Measurements from ENCODE around the gene ANKMY1. TPM values are rescaled to one million over a fixed set of nuclear protein-coding genes. Genes with fewer than 3 reads are reported as not detected.
A peak's percentile ranks its signal among the peaks of the same experiment; 100 is the strongest.

ANKMY1 gene
- total RNA-seq, 4 donors from 2014 or later: 13.3 to 40.8 (median 22.0) TPM

DNA sequence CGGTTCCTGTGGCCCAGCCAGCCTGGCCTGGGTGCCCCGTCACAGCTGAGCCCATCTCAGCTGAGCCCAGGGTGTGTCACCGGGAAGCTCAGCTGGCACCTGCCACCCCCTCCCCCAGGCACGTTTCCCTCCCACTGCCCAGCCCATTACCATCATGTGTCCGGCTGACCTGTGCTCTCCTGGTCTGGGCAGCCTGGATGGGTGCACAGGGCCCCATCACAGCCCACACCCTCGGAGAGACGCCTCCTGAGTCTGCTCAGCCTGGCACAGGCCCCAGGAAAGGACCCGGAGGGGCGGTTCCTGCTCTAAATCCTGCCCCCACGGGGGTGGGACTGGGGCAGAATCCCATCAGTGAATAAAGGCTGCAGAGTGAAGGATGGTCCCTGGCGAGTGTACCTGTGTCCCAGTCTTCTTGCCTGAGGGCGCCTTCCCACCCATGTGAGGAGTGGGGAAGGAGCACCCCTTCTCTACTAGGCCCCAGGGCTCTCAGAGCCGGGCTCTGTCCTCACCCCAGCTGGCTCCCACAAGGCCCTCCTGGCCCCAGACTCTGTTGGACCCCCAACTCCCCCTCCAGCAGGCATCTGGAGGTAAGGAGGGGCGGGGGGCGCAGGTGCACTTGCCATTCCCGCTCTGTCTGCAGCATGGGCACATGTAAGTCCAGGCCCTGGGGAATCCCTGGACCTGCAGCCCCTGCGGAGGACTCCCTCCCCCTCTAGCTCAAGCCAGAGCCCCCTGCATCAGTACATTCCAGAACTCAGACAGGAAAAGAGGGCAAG, 101.2 kb downstream of the ANKMY1 start:
- intact Hi-C loops (cut with DNase I; ENCODE audit: low total_unique reads): no loop called here
- Histone ChIP-seq H3K36me3 (no peaks in the 10 kb centered on the region), H3K4me3 (peak overlapping the region in 1 of 2 donors; percentile 11), H3K27ac (peak overlapping the region in 1 of 2 donors; percentile 54), H3K4me1 (peaks cover 0 to 30% of the 10 kb centered on the region in 2 donors), H3K27me3 (no peaks in the 10 kb centered on the region), H3K9me3 (no peaks in the 10 kb centered on the region)
- TF ChIP-seq, protein P1, sequence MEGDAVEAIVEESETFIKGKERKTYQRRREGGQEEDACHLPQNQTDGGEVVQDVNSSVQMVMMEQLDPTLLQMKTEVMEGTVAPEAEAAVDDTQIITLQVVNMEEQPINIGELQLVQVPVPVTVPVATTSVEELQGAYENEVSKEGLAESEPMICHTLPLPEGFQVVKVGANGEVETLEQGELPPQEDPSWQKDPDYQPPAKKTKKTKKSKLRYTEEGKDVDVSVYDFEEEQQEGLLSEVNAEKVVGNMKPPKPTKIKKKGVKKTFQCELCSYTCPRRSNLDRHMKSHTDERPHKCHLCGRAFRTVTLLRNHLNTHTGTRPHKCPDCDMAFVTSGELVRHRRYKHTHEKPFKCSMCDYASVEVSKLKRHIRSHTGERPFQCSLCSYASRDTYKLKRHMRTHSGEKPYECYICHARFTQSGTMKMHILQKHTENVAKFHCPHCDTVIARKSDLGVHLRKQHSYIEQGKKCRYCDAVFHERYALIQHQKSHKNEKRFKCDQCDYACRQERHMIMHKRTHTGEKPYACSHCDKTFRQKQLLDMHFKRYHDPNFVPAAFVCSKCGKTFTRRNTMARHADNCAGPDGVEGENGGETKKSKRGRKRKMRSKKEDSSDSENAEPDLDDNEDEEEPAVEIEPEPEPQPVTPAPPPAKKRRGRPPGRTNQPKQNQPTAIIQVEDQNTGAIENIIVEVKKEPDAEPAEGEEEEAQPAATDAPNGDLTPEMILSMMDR (IDR thresholded peaks at IDR 0.05): no peak
- no peak for TF ChIP-seq POLR2A (IDR thresholded peaks at IDR 0.05)
- no peak for DNase-seq

DNA sequence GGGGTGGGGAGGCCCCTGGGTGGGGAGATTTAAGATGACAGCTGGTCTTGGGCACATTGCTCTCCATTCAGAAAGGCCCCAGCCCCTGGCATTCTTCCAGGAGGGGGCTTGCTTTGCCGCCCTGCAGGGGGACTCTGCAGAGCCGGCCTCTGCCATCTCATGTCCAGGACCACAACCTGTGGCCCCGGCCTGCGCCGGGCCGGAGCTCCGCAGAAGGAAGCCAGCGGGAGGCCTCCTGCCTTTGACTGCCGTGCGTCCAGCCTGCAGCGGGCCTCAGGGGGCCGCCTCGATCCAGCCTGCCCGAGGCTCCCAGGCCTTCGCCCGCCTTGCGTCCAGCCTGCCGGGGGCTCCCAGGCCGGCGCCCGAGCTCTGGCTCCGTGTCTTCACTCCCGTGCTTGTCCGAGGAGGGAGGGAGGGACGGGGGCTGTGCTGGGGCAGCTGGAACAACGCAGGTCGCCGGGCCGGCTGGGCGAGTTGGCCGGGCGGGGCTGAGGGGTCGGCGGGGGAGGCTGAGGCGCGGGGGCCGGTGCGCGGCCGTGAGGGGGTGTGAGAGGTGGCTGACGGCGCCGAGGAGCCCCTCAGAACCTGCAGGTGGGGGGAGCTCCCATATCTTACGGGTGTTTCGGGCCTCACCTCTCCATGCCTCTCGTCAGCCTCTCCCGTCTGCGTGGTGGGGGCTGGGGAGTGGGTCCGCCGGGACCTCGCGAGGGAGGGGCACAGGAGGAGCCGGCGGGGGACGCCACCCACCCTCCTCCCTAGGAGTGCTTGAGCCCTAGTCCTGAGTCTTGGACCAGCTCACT, 101.9 kb downstream of the ANKMY1 start:
- peak overlapping the region in 1 of 2 donors; percentile 11 for H3K4me3 ChIP-seq

DNA sequence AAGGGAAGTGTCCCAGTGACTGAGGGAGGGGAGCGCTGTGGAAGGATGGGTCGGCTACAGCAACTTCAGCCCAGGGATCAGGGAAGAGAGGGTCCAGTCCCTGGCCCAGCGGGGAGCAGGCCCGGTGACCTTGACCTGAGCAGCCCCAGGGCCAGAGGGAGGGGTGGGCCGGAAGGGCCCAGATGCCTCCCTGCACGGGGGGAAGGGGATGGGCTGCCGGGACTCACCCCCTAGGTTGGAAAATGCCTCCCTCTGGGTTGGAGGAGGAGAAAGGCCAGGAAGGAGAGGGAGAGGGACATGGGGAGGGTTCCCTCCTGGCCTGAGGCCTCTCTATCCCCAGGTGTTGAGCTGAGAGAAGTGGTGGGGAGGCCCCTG, 102.5 kb downstream of the ANKMY1 start:
- peak overlapping the region in 1 of 2 donors; percentile 11 for H3K4me3 ChIP-seq
- H3K27ac ChIP-seq: peak overlapping the region in 1 of 2 donors; percentile 54
- H3K4me1 ChIP-seq: peaks cover 0 to 31% of the 10 kb centered on the region in 2 donors

More for the DNA sequence above, 101.9 kb downstream of the ANKMY1 start:
- intact Hi-C loops (cut with DNase I; ENCODE audit: low total_unique reads): no loop called here
- no peaks in the 10 kb centered on the region for H3K27me3 ChIP-seq
- H3K9me3 ChIP-seq: no peaks in the 10 kb centered on the region
- H3K36me3 ChIP-seq: no peaks in the 10 kb centered on the region
- peaks cover 0 to 31% of the 10 kb centered on the region in 2 donors for H3K4me1 ChIP-seq
- peak overlapping the region; percentile 40 to 54 for H3K27ac ChIP-seq
- DNase-seq: no peak
- TF ChIP-seq, protein P1 (IDR thresholded peaks at IDR 0.05): no peak
- TF ChIP-seq POLR2A (IDR thresholded peaks at IDR 0.05): no peak

DNA sequence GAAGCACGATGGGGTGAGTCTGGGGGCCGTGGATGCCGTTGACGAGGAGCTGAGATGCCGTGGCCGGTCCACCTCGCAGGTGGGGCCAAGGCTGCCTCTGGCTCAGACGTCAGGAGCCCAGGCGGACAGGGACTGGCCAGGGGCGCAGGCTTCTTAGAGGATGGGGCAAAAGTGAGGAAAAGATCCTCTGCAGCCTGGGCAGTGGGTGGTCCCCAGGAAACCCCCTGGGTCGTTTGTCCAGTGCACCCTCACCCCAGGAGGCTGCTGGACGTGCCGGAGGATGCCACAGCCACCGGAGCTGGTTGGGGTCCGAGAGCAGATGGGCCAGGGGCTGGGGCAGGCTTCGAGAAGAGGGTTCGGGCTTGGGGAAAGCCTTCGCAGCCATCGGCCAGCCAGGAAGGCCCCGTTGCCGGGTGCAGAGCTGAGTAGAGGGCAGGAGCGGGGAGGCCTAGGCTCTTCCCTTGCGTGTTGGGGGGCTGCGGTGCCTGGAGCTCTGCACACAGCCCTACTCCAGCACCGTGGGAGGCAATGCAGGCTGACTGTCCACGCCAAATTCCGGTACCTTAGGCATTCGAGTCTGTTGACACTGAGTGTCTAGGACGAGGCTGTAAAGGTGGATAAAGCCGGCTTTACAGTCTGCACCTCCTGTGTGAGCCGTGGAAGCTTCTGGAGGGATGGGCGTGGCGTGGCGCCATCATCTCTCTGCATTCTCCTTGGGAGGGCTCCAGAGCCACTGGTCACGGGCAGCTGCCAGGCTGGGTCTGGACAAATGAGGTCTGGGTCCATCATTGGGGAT, 103.5 kb downstream of the ANKMY1 start:
- DNase-seq: no peak
- TF ChIP-seq, protein P1 (IDR thresholded peaks at IDR 0.05): no peak
- no peak for TF ChIP-seq POLR2A (IDR thresholded peaks at IDR 0.05)
- H3K27ac ChIP-seq: peak overlapping the region in 1 of 2 donors; percentile 35
- H3K4me1 ChIP-seq: peaks cover 0 to 31% of the 10 kb centered on the region in 2 donors
- H3K9me3 ChIP-seq: no peaks in the 10 kb centered on the region
- intact Hi-C loops (cut with DNase I; ENCODE audit: low total_unique reads): no loop called here
- no peaks in the 10 kb centered on the region for H3K36me3 ChIP-seq
- H3K4me3 ChIP-seq: no peak overlapping the region
- H3K27me3 ChIP-seq: no peaks in the 10 kb centered on the region

More for the DNA sequence above, 102.5 kb downstream of the ANKMY1 start:
- TF ChIP-seq, protein P1 (IDR thresholded peaks at IDR 0.05): no peak
- no peak for TF ChIP-seq POLR2A (IDR thresholded peaks at IDR 0.05)
- intact Hi-C loops (cut with DNase I; ENCODE audit: low total_unique reads): no loop called here
- Histone ChIP-seq H3K36me3 (no peaks in the 10 kb centered on the region), H3K9me3 (no peaks in the 10 kb centered on the region), H3K27me3 (no peaks in the 10 kb centered on the region)
- DNase-seq: no peak
